ENCODE data around the gene COP1. TPM values are rescaled to one million over a fixed set of nuclear protein-coding genes. Genes with fewer than 3 reads are reported as not detected.

The COP1 gene
- total and polyA plus RNA-seq, 2 of the 8 experiments (the other 6 are each of a cell fraction or from before 2014, with no cell fraction given): 26.2 to 44.9 TPM

GRCh38 chr1:176033881-176034280 is 173.2 kb downstream of the COP1 start (continued):
- TF ChIP-seq MAFK (IDR thresholded peaks at IDR 0.05; ENCODE audit: low read depth, low read length): no peak
